ENCODE data around the gene ASCL3.
"Not testable (repeated sequence)": the region's sequence is repeated elsewhere in the genome, so short reads cannot be mapped to it uniquely, and the experiment has no call there.

The ASCL3 gene
- total RNA-seq: 0 reads per million in 2 donors

GRCh38 chr11:8942518-8943066, at the start of gene ASCL3:
TSS of gene ASCL3 (minus strand) at chr11:8943016. CDS start at chr11:8938161, 4,855 bp downstream.
- no peak for DNase-seq

GRCh38 chr11:8989453-8989852, 46.6 kb upstream of the ASCL3 start:
- DNase-seq: no peak

DNA sequence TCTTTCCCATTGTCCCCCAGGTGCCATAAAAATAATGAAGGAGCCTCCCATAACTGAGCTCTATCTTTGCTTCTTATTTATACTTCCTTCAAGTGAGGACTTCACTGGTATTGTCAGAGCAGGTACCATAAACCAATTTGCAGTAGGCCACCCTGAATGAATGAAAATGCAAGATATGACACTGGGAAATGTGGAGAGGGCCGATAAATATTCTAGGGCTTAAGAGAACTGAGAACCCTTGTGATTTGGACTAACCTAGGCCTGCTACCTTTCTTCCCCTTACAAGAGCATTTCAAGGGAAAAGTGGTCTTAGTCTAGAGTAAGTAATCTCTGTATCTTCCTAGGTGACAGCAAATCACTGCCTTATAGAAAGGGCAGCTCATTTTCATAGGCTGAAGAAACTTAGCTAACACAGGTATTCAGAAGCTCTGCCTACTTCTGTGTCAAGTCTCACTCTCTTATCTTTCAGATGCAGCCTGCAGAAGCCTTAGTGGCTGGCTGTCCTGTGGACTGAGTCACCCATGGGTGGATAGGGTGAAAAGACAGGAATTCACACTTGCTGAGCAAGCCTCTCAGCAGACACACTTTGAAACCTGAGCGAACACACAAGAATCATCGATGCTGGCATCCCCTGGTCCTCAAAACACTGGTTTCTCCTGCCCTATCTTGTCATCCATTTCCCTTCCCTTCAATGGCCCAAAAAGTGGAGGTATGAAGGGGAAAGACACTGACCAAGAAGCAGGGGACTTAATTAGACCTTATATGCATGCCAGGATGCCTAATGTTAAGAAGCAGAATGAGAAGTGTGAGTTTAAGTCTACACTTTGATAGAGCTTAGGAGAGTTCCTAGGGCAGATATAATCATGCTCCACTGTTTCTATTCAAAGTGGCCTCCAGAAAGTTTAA, 45.8 kb upstream of the ASCL3 start:
- DNase-seq: no peak

- DNase-seq: no peak
Measured at GRCh38 chr11:8987446-8987845, 44.6 kb upstream of the ASCL3 start.

- not testable (repeated sequence) for DNase-seq
Measured at GRCh38 chr11:8986772-8987171, 44.0 kb upstream of the ASCL3 start.

DNA sequence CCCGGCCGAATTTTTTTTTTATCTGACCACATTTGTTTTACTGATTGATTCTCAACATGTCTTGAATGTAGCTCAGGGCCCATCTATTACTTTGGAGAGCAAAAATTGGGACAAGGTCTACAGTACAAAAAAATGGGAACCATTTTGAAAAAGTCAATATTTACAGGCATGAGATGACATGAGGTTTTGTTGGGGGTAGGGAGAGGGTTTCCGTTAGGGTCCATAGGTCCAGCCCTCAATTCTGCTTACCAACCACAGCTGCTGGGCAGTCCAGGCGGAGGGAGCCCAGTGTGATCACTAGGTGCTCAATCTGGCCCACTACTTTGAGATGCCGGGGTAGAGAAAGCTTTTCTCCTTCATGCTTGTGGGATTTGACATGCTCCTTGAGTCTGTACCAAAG, 42.6 kb upstream of the ASCL3 start:
- no peak for DNase-seq

- DNase-seq: no peak
Measured at GRCh38 chr11:8983552-8983951, 40.7 kb upstream of the ASCL3 start.

- no peak for DNase-seq
Measured at GRCh38 chr11:8980485-8980884, 37.7 kb upstream of the ASCL3 start.

DNA sequence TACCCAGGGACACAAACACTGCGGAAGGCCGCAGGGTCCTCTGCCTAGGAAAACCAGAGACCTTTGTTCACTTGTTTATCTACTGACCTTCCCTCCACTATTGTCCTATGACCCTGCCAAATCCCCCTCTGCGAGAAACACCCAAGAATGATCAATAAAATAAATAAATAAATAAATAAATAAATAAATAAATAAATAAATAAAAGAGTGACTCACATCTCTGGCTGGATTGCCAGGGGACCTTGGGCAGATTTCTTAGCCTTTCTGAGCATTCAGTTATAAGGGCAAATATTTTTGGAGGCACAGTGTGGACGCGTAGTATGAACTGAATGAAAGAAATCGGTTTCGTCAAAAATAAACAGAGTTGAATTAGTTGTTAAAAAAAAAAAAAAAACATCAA, 36.5 kb upstream of the ASCL3 start:
- DNase-seq: not testable (repeated sequence)

- no peak for DNase-seq
Measured at GRCh38 chr11:8973121-8973520, 30.3 kb upstream of the ASCL3 start.

DNA sequence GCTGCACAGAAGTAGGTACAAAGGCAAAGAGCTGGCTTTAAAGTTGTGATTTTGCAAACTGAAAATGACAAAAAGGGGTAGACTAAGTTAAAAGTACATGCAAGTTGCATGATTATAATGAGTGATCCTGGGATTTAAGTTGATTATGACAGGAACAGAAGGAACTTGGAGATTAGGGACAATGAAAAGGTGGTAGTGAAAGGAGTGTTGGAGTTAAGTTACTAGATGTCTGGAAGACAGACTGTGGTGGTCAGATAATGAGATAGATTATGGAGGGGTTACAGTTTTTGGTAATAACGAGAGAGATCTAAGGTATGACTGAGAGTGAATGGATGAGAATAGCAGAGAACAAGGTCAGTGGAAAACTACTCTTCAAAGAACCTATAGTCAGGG, 29.1 kb upstream of the ASCL3 start:
- no peak for DNase-seq

DNA sequence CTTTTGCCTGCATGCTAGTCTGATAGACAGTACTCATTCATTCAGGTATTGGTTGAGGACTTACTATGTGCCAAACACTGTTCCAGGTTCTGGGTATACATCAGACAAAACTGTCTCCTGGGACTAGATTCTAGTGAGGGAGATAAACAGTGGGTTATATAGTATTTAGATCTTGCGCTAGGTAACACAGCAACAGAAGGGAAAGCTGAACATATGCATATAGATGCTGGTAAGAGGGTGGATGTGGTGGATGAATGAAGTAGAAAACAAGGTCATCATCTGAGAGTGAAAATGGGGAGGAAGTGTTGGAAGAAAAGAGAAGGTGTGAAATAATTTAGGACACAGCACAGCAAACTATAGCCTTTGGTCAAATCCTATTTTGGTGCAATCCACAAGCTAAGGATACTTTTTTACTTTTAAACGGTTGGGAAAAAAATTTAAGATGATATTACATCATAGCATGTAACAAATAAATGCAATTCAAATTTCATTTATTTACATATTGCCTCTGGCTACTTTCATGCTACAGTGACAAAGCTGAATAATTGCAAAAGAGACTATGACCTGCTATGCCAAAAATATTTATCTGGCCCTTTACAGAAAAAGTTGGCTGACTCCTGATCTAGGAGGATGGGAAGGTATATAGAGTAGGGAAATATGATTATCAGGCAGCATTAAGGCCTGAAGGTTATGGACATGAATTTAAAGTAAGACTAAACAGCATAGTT, 28.5 kb upstream of the ASCL3 start:
- DNase-seq: no peak

- no peak for DNase-seq
Measured at GRCh38 chr11:8967184-8967583, 24.4 kb upstream of the ASCL3 start.

GRCh38 chr11:8964324-8965320, 21.8 kb upstream of the ASCL3 start, which contains the start of gene TMEM9B:
TSS of gene TMEM9B (minus strand) at chr11:8964442. CDS start at chr11:8964313, 129 bp downstream.
- peak; percentile 60 for DNase-seq

DNA sequence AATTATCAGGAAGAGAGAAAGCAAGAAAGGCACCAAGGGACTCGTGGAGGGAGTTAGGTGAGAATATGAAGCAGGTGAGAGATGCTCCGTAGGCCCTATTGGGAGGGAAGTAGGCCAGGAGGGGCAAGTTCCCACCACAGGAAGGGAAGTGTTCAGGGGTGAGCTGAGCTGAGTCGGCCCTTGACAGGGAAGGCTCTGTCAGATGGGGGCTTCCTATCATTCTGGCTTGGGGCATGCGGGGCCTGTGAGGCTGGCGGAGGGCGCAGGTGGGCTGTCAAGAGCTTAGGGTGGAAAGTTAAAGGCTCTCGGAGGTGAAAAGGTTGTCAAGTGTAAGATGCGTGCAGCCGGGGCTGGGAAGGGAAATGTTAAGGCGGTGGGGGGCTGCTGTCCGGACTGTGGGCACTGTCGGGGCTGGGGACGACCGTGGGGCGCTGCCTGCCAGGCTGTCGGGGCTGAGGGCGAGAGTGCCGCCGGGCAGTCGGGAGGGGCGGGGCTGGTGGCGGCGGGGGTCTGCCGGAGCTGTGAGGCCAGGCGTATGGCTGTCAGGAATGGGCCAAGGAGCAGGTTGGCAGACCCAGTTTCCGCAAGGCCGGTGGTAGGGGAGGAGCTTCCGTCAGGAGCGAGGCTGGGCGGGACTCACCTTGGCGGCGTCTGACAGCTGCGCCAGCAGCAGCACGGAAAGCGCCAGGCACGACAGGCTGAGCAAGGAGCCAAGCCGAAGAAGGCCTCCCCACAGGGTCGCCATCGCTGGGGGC, 20.9 kb upstream of the ASCL3 start:
- peak; percentile 60 for DNase-seq

GRCh38 chr11:8962841-8963240, 20.0 kb upstream of the ASCL3 start:
- no peak for DNase-seq

GRCh38 chr11:8961401-8961800, 18.6 kb upstream of the ASCL3 start:
- no peak for DNase-seq

- DNase-seq: no peak
Measured at GRCh38 chr11:8959546-8960166, 16.8 kb upstream of the ASCL3 start.

DNA sequence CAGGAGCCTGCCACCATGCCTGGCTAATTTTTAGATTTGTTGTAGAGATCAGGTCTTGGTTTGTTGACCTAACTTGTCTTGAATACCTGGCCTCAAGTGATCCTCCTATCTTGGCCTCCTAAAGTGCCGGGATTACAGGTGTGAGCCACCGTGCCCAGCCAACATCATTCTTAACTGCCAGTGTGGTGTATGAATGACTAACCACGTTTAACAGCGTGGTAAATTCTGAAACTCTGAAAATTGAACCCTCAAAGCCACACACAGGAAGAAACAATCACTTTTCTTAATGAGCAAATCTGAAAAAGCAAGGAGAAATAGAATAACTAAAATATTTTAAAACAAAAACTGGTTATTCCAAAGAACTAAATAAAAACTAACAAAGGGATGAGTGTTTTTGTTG, 14.0 kb upstream of the ASCL3 start:
- DNase-seq: no peak

DNA sequence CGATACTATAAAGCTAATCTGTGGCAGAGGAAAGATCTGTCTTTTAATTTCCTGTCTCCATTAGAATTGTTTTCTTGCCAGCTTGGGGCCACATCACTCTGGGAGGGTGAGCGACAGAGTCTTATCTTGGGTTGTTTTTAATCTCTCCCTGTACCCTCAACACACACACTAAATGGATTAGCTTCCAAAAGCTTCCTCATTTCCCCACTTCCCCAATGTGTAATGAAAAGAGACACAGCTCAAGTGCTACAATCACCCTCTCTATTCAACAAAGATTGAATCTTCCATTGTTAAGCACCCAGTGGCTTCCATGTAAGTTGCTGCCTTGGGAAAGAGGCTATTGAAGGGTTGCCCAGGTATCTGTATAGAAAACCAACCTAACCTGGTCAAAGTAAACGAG, 6.1 kb upstream of the ASCL3 start:
- no peak for DNase-seq
